ENCODE results near the gene WDR75. TPM values are rescaled to one million over a fixed set of nuclear protein-coding genes. Genes with fewer than 3 reads are reported as not detected.
A peak's percentile ranks its signal among the peaks of the same experiment; 100 is the strongest.

WDR75 gene
- total and polyA plus RNA-seq, 9 of the 15 experiments (the other 6 are each of a cell fraction or from before 2014, with no cell fraction given), result 50.9 to 111 (median 76.4) TPM

DNA sequence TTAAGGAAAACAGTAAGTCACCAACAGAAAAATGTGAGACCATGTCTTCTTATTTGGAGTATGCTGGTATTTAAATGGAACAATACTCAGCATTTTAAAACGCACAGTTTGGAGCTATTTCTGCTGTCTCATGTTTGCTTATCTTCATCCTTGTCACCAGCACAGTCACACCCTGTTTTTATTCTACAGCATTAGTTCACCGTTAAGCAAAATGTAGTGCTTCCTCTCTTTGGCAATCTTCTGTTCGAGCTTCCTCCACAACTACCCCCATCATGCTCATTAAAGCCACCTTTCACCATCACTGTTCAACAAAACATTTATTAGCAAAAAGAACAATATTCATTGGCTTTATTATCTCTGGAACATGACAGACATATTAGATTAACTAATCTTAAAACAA lies 75.3 kb downstream of the WDR75 start (continued):
- TF ChIP-seq ZBTB40 (IDR thresholded peaks at IDR 0.05), result no peak
- TF ChIP-seq ZBTB40 (CRISPR knock-in tag; IDR thresholded peaks at IDR 0.05), result no peak
- TF ChIP-seq, protein P1, sequence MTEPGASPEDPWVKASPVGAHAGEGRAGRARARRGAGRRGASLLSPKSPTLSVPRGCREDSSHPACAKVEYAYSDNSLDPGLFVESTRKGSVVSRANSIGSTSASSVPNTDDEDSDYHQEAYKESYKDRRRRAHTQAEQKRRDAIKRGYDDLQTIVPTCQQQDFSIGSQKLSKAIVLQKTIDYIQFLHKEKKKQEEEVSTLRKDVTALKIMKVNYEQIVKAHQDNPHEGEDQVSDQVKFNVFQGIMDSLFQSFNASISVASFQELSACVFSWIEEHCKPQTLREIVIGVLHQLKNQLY (CRISPR knock-in tag; conservative IDR thresholded peaks at IDR 0.05), result no peak
- TF ChIP-seq SMAD4 (CRISPR knock-in tag; conservative IDR thresholded peaks at IDR 0.05), result no peak
- TF ChIP-seq ZNF586 (CRISPR knock-in tag; conservative IDR thresholded peaks at IDR 0.05), result no peak
- no peak for TF ChIP-seq NR4A1 (CRISPR knock-in tag; IDR thresholded peaks at IDR 0.05)
- TF ChIP-seq NR4A1 (tag; IDR thresholded peaks at IDR 0.05), result no peak
- no peak for TF ChIP-seq ESRRA (IDR thresholded peaks at IDR 0.05; ENCODE audit: borderline replicate concordance, low read depth)
- no peak for TF ChIP-seq RBM14 (IDR thresholded peaks at IDR 0.05; ENCODE audit: borderline replicate concordance, insufficient read depth, low read depth, low read length)
- TF ChIP-seq UBTF (IDR thresholded peaks at IDR 0.05; ENCODE audit: borderline replicate concordance in 1 of 2, low read depth in 2 of 2, low read length in 2 of 2), result no peak
- TF ChIP-seq, protein P2, sequence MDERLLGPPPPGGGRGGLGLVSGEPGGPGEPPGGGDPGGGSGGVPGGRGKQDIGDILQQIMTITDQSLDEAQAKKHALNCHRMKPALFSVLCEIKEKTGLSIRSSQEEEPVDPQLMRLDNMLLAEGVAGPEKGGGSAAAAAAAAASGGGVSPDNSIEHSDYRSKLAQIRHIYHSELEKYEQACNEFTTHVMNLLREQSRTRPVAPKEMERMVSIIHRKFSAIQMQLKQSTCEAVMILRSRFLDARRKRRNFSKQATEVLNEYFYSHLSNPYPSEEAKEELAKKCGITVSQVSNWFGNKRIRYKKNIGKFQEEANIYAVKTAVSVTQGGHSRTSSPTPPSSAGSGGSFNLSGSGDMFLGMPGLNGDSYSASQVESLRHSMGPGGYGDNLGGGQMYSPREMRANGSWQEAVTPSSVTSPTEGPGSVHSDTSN (CRISPR knock-in tag; IDR thresholded peaks at IDR 0.05; ENCODE audit: low read depth), result no peak
- TF ChIP-seq, protein P2 (tag; conservative IDR thresholded peaks at IDR 0.05; ENCODE audit: low read depth), result peak; percentile 29; the same call in 1 of the 2 replicates
